ENCODE results near the gene RIN2. TPM values are rescaled to one million over a fixed set of nuclear protein-coding genes. Genes with fewer than 3 reads are reported as not detected.

The RIN2 gene
- total and polyA plus RNA-seq, 2 of the 13 experiments (the other 11 are each of a cell fraction or from before 2014, with no cell fraction given): 2.5 to 5.1 TPM

DNA sequence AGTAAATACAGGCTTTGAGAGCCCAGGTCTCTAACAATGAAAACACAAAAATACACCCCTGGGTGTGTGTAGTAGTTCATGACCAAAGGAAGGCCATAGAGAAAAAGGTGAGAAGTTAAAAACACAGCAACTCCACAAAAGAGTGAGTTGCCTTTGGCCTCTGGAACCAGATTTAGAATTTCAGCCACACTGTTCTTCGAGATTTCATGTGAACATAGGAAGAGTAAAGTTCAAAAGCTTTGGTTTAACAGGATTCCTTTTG lies 43.5 kb upstream of the RIN2 start:
- no peak overlapping the region for H3K4me2 ChIP-seq (ENCODE audit: low read depth, low read length)
- CTCF ChIA-PET (ENCODE audit: low intra/inter-chr PET ratio, low total read pairs): no interaction called here
- no peak overlapping the region for H3K9ac ChIP-seq (ENCODE audit: insufficient read depth, low read depth, low read length)
- WGBS (ENCODE audit: low lambda C conversion rate): 3% methylated on average over 1 of the region's 1 CpG
- H3K36me3 ChIP-seq (replicated peaks in 1 of 2; ENCODE audit: control insufficient read depth in 1 of 2, insufficient read depth in 2 of 2, low read length in 2 of 2): no peaks in the 10 kb centered on the region
- FAIRE-seq: no peak
- DNase-seq (ENCODE audit: low spot score): no peak
- BruUV-seq (replicated peaks): no TSS peak
- POLR2A ChIA-PET: interaction anchor here (1.2 kb wide), 1 partner anchor 168 kb away, joined by 3 read pairs; no protein-coding TSS in a partner anchor
- H3K79me2 ChIP-seq (ENCODE audit: insufficient read depth, low read length): no peaks in the 10 kb centered on the region
- H3K9me3 ChIP-seq (ENCODE audit: low read length): no peaks in the 10 kb centered on the region
- TF ChIP-seq, protein P1, sequence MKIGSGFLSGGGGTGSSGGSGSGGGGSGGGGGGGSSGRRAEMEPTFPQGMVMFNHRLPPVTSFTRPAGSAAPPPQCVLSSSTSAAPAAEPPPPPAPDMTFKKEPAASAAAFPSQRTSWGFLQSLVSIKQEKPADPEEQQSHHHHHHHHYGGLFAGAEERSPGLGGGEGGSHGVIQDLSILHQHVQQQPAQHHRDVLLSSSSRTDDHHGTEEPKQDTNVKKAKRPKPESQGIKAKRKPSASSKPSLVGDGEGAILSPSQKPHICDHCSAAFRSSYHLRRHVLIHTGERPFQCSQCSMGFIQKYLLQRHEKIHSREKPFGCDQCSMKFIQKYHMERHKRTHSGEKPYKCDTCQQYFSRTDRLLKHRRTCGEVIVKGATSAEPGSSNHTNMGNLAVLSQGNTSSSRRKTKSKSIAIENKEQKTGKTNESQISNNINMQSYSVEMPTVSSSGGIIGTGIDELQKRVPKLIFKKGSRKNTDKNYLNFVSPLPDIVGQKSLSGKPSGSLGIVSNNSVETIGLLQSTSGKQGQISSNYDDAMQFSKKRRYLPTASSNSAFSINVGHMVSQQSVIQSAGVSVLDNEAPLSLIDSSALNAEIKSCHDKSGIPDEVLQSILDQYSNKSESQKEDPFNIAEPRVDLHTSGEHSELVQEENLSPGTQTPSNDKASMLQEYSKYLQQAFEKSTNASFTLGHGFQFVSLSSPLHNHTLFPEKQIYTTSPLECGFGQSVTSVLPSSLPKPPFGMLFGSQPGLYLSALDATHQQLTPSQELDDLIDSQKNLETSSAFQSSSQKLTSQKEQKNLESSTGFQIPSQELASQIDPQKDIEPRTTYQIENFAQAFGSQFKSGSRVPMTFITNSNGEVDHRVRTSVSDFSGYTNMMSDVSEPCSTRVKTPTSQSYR (CRISPR knock-in tag; IDR thresholded peaks at IDR 0.05; ENCODE audit: borderline replicate concordance): no peak
- TF ChIP-seq ZNF83 (CRISPR knock-in tag; IDR thresholded peaks at IDR 0.05; ENCODE audit: borderline replicate concordance) (no peak), FOXP1 (IDR thresholded peaks at IDR 0.05) (no peak), FOXP1 (CRISPR knock-in tag; IDR thresholded peaks at IDR 0.05) (no peak), TBL1XR1 (IDR thresholded peaks at IDR 0.05; ENCODE audit: borderline replicate concordance, low read length, partially characterized antibody) (no peak), SMYD3 (CRISPR knock-in tag; IDR thresholded peaks at IDR 0.05) (no peak), GTF3A (CRISPR knock-in tag; conservative IDR thresholded peaks at IDR 0.05) (no peak), FOXA3 (CRISPR knock-in tag; IDR thresholded peaks at IDR 0.05) (no peak), ZNF138 (CRISPR knock-in tag; IDR thresholded peaks at IDR 0.05; ENCODE audit: low read depth) (no peak), DPF2 (CRISPR knock-in tag; IDR thresholded peaks at IDR 0.05; ENCODE audit: borderline replicate concordance, low read depth) (no peak), NCOA2 (CRISPR knock-in tag; IDR thresholded peaks at IDR 0.05) (no peak), PHF21A (CRISPR knock-in tag; IDR thresholded peaks at IDR 0.05) (no peak), ZNF234 (CRISPR knock-in tag; conservative IDR thresholded peaks at IDR 0.05) (no peak), NFRKB (IDR thresholded peaks at IDR 0.05) (no peak)
- TF ChIP-seq, protein P2, sequence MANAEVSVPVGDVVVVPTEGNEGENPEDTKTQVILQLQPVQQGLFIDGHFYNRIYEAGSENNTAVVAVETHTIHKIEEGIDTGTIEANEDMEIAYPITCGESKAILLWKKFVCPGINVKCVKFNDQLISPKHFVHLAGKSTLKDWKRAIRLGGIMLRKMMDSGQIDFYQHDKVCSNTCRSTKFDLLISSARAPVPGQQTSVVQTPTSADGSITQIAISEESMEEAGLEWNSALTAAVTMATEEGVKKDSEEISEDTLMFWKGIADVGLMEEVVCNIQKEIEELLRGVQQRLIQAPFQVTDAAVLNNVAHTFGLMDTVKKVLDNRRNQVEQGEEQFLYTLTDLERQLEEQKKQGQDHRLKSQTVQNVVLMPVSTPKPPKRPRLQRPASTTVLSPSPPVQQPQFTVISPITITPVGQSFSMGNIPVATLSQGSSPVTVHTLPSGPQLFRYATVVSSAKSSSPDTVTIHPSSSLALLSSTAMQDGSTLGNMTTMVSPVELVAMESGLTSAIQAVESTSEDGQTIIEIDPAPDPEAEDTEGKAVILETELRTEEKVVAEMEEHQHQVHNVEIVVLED (CRISPR knock-in tag; IDR thresholded peaks at IDR 0.05; ENCODE audit: borderline replicate concordance): no peak
- no peak overlapping the region for H3K27ac ChIP-seq (ENCODE audit: extremely low read length, insufficient read depth, low read length)
- H3K27me3 ChIP-seq (ENCODE audit: control insufficient read depth in 1 of 2, insufficient read depth in 2 of 2, low read length in 2 of 2): peaks cover 0 to 25% of the 10 kb centered on the region in 2 experiments; a peak in 3 of 5 replicates
- no peak overlapping the region for H2AFZ ChIP-seq (ENCODE audit: low read length)
- no peak for ATAC-seq
- no peak overlapping the region for H3K4me3 ChIP-seq (replicated peaks in 1 of 3; ENCODE audit: insufficient read depth in 1 of 3, low read depth in 2 of 3, low read length in 3 of 3)
- in situ Hi-C loops (cut with HindIII; ENCODE audit: extremely low pct_ligation_motif_present, low pct_unique_long_range_greater_than_20kb) (no loop called here), intact Hi-C loops (cut with micrococcal nuclease; ENCODE audit: unreplicated experiment) (no loop called here)
- no peaks in the 10 kb centered on the region for H4K20me1 ChIP-seq (ENCODE audit: insufficient read depth, low read length)
- peaks cover 17% of the 10 kb centered on the region for H3K4me1 ChIP-seq (ENCODE audit: insufficient read depth, low read length)

All from HepG2 (cell line).